GM12872 (cell line): ENCODE results near the gene ST3GAL3.

Experiments
- TF ChIP-seq, protein P1 (sequence below): IDR thresholded peaks from 3 replicates; pipeline ENCODE4 v1.5.1; 2011; ENCODE audit warnings: low read depth, mild to moderate bottlenecking, low read length, moderate library complexity; ENCODE audit not compliant: insufficient read depth

ST3GAL3 gene

DNA sequence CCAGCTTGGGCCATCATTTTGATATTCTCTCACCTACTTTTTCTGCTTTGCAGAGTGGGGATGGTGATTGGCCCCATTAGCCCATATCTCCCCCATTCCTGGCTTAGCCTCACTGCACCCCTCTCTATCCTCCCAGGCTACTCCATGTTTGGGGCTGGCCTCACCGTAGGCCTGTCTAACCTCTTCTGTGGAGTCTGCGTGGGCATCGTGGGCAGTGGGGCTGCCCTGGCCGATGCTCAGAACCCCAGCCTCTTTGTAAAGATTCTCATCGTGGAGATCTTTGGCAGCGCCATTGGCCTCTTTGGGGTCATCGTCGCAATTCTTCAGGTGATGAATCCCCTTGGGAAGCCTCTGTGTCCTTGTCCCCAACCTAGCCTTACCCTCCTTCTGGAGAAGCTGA is 269.6 kb downstream of the ST3GAL3 start:
- TF ChIP-seq, protein P1, sequence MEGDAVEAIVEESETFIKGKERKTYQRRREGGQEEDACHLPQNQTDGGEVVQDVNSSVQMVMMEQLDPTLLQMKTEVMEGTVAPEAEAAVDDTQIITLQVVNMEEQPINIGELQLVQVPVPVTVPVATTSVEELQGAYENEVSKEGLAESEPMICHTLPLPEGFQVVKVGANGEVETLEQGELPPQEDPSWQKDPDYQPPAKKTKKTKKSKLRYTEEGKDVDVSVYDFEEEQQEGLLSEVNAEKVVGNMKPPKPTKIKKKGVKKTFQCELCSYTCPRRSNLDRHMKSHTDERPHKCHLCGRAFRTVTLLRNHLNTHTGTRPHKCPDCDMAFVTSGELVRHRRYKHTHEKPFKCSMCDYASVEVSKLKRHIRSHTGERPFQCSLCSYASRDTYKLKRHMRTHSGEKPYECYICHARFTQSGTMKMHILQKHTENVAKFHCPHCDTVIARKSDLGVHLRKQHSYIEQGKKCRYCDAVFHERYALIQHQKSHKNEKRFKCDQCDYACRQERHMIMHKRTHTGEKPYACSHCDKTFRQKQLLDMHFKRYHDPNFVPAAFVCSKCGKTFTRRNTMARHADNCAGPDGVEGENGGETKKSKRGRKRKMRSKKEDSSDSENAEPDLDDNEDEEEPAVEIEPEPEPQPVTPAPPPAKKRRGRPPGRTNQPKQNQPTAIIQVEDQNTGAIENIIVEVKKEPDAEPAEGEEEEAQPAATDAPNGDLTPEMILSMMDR, result no peak

DNA sequence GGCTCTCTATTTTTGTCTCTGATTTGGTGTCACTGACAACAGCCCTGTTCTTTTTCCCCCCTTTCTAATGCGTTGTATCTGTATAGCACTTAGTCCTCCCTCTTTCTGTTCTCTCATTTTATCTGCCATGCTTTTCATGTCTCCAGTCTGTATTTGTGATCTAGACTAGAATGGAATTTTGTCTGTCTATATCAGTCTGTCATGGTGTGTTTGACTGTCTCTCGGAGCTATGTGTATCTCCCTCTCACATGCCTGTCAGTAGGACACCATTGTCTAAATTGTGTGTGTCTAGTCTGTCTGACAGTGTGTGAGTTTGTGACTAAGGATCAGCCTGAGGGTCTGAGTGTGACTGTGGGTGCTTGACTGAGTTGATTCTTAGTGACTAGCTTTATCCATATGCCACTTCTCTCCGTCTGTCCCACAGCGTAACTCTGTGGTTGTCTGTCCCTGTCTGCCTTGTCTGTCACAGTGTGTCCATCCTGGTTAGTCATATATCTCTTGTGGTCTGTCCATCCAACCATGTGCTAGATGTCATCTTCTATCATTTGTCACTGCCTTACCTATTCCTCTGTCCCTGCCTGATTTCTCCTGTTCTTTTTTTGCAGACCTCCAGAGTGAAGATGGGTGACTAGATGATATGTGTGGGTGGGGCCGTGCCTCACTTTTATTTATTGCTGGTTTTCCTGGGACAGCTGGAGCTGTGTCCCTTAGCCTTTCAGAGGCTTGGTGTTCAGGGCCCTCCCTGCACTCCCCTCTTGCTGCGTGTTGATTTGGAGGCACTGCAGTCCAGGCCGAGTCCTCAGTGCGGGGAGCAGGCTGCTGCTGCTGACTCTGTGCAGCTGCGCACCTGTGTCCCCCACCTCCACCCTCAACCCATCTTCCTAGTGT is 270.3 kb downstream of the ST3GAL3 start:
- TF ChIP-seq, protein P1, result no peak

DNA sequence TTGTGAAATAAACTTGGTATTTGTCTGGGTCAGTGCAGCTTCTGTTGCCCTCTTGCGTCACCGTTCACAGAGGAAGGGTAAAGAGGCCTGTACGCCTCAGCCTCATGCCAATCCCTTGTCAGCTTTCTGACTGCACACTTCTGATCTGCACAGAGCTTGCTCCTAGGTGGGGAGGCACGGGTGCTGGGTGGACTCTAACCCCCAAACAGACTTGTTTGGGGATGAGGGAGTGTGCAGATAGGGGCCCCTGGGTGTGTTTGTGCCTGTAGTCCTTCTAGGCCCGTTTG is 270.9 kb downstream of the ST3GAL3 start:
- TF ChIP-seq, protein P1, result no peak

DNA sequence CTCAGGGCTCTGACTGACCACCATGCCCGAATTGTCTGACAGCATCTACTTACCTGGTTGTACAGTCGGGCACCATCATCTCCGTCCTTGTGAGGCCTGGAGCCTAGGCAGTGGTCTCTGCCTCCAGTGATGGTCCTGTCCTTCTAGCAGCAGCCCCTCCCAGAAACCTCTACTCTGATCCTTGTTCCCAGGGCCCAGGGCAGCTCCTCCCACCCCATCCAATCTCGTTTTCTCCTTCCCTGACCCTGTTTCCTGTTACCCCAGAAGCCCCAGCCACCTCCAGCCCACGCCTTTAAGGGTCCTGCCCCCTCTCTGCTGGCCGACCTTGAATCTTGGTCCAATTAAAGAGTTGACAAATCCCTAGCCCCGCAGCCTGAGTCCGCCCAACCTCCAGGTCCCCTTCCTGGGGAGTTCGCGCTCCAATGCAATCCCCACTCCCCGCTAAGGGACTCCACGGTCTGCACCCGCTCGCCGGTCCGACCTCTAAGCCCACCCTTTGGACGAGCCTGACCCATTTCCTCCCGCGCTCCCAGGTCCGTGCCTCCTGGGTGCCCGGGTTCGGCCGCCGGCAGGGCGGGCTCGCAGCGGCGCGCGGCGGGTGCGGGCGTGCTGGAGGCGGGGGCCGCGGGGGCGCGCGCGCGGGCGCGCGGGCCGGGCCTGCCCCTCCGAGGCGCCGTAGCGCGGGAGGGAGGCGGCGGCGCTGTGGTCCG is 271.4 kb downstream of the ST3GAL3 start, which contains the start of gene B4GALT2:
TSS of gene B4GALT2 (plus strand) at position 660 of the 710 bp plus-strand sequence. CDS start 1,951 bp downstream, outside the sequence.
- TF ChIP-seq, protein P1, result no peak

DNA sequence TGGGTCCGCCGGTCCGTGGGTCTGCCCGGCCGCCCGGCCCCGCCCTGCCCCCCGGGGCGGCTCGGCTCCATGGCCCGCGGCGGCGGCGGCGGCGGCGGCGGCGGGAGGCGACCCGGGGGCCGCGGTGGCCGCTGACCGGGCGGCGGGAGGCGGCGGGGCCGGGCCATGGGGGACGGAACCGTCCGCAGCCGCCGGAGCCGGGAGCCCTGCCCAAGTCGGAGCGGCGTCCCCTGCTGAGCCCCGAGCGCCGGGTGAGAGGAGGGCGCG is 271.9 kb downstream of the ST3GAL3 start:
- TF ChIP-seq, protein P1, result no peak

DNA sequence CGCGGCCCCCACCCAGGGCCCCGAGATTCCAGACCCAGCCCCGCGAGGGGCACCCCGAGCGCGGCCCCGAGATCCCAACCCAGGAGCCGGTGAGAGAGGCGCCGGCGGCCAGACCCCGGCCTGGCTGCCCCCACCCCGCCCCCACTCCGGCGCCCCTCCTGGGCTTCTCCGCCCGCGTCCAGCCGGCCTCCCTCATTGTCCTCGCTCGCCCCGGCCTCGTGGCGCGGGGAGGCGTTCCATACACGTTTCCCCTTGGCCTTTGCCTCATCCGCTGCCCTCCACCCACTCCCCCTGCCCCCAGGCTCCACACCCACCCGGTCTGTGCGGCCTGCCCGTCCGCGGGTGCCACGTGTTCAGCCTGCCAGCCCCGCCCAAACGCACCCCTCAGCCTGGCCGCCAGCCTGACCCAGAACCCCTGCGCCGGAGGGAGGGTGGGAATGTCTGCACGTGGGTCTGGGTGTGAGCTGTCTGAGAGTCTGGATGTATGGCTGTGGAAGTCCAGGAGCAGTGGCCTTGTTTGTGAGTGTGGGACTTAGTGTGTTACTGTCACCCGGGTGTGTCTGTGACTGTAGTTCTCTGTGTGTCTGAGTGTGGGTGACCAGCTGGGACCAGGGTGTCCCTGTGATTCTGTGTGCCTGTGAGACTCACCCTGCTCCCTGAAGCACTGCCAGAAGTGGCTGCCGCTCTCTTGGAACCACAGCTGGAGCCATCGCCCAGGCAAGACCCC is 272.4 kb downstream of the ST3GAL3 start:
- TF ChIP-seq, protein P1, result no peak
